K562 (cell line): Measurements from ENCODE around the gene DPPA2. TPM values are rescaled to one million over a fixed set of nuclear protein-coding genes. Genes with fewer than 3 reads are reported as not detected.

Experiments used
- ATAC-seq: fragments of 200-7000 bp; cut with Tn5 transposase; 3 replicates; pipeline ENCODE4 v1.9.1; 2020; ENCODE audit warnings: moderate library complexity
- BruUV-seq: library from RNA; stranded (reverse); fragments of 400-500 nt; replicated peaks from 2 replicates; lab custom pipeline; 2021; lab: Mats Ljungman, UMichigan
- CTCF ChIA-PET: fragments of 300-600 bp; formaldehyde crosslinking; extraction: SDS; loops from one replicate; lab custom pipeline; 2021; ENCODE audit warnings: low intra/inter-chr PET ratio; lab: Yijun Ruan, JAX
- POLR2A ChIA-PET: fragments of 300-600, 350-650 bp; sonication (Branson Sonifier 250); formaldehyde crosslinking; extraction: SDS; loops from one replicate; lab custom pipeline; 2021; ENCODE audit warnings: antibody characterized with exemption, inconsistent platforms; lab: Yijun Ruan, JAX
- DNase-seq, 4 experiments: peaks; one replicate each; pipeline versions ENCODE4 v3.0.0 to v3.0.0-alpha.2; 2011 to 2018; ENCODE audit warnings: low spot score in 3 of 4, mixed read lengths in 3 of 4; ENCODE audit errors: extremely low read depth in 1 of 4
- FAIRE-seq: peaks from 2 replicates; lab custom pipeline; 2011; peaks lifted over from hg19 to GRCh38; lab: Jason Lieb, UNC
- H2AFZ ChIP-seq: 2 replicates; pipeline ENCODE4 v1.6.0; 2011; ENCODE audit warnings: low read depth, low read length, control low read depth, inconsistent platforms
- H3K27ac ChIP-seq: fragments of 200-600 bp; 3 replicates; pipeline ENCODE4 v1.8.0; 2011; ENCODE audit warnings: low read depth, mild to moderate bottlenecking, control low read depth, inconsistent platforms, low read length, moderate library complexity, mixed read lengths; ENCODE audit errors: extremely low read depth
- H3K27me3 ChIP-seq, 2 experiments: fragments of 300-600 bp in 1 of 2; 2 replicates in 1 of 2; 3 replicates in 1 of 2; pipeline versions ENCODE4 v1.6.0 to v1.8.0; 2011; ENCODE audit warnings: inconsistent platforms in 2 of 2, low read length in 2 of 2, mild to moderate bottlenecking in 1 of 2, mixed read lengths in 1 of 2, moderate library complexity in 1 of 2; ENCODE audit not compliant: control insufficient read depth in 2 of 2, insufficient read depth in 2 of 2
- H3K36me3 ChIP-seq: fragments of 300-600 bp; 3 replicates; pipeline ENCODE4 v1.8.0; 2011; ENCODE audit warnings: mild to moderate bottlenecking, low read length, inconsistent platforms; ENCODE audit not compliant: control insufficient read depth, insufficient read depth
- H3K4me1 ChIP-seq, 2 experiments: fragments of 200-600 bp in 1 of 2; replicated peaks in 1 of 2; 2 replicates in 1 of 2; 3 replicates in 1 of 2; pipeline versions ENCODE4 v1.5.1 to v1.8.0; 2011; ENCODE audit warnings: inconsistent platforms in 2 of 2, low read length in 2 of 2, mild to moderate bottlenecking in 1 of 2, mixed read lengths in 1 of 2, moderate library complexity in 1 of 2; ENCODE audit not compliant: control insufficient read depth in 2 of 2, insufficient read depth in 2 of 2
- H3K4me2 ChIP-seq: 2 replicates; pipeline ENCODE4 v1.6.1; 2011; ENCODE audit warnings: low read length, control low read depth, inconsistent platforms, mixed read lengths; ENCODE audit not compliant: insufficient read depth
- H3K4me3 ChIP-seq: fragments of 200-600 bp; sonication (generic), shearing (Covaris generic); 2 replicates; pipeline ENCODE4 v1.5.1; 2016; ENCODE audit warnings: control low read depth, inconsistent platforms
- H3K79me2 ChIP-seq: fragments of 200-600 bp; 3 replicates; pipeline ENCODE4 v1.8.0; 2011; ENCODE audit warnings: low read length, inconsistent platforms; ENCODE audit not compliant: control insufficient read depth, insufficient read depth
- H3K9ac ChIP-seq, 2 experiments: 2 replicates each; pipeline versions ENCODE4 v1.6.0 to v1.6.1; 2011; ENCODE audit warnings: low read depth in 2 of 2, low read length in 2 of 2, control low read depth in 1 of 2, inconsistent platforms in 1 of 2, mild to moderate bottlenecking in 1 of 2, mixed read lengths in 1 of 2; ENCODE audit not compliant: insufficient read depth in 1 of 2
- H3K9me1 ChIP-seq: one replicate; pipeline ENCODE4 v1.6.0; 2011; ENCODE audit warnings: inconsistent platforms, mild to moderate bottlenecking, low read length, moderate library complexity; ENCODE audit not compliant: control insufficient read depth, insufficient read depth
- H3K9me3 ChIP-seq: replicated peaks from 2 replicates; pipeline ENCODE4 v1.5.1; 2011; ENCODE audit warnings: low read depth, low read length, inconsistent platforms; ENCODE audit not compliant: control insufficient read depth, insufficient read depth
- H4K20me1 ChIP-seq: replicated peaks from 2 replicates; pipeline ENCODE4 v1.6.1; 2011; ENCODE audit warnings: low read length, inconsistent platforms, mixed read lengths; ENCODE audit not compliant: control insufficient read depth, insufficient read depth
- ELF2 ChIP-seq: fragments of 250-450 bp; sonication (Bioruptor Pico); IDR thresholded peaks from 2 replicates; pipeline ENCODE4 v1.5.0; 2021; ENCODE audit warnings: mild to moderate bottlenecking
- ETV5 ChIP-seq: sonication (generic); formaldehyde crosslinking; IDR thresholded peaks from 2 replicates; pipeline ENCODE4 v1.4.0; 2020; ENCODE audit warnings: low read depth, mild to moderate bottlenecking, missing genetic modification reagents
- GTF2A2 ChIP-seq: IDR thresholded peaks from 2 replicates; pipeline ENCODE4 v1.6.1; 2016; ENCODE audit warnings: mild to moderate bottlenecking, missing genetic modification characterization, missing compliant biosample characterization
- HNRNPK ChIP-seq: fragments of 200-400 bp; formaldehyde crosslinking; IDR thresholded peaks from one replicate; pipeline ENCODE4 v1.6.1; 2018; ENCODE audit warnings: mild to moderate bottlenecking, low read depth, low read length; ENCODE audit not compliant: poor library complexity, severe bottlenecking
- JUNB ChIP-seq: fragments of 450-650 bp; formaldehyde crosslinking; conservative IDR thresholded peaks from 2 replicates; pipeline ENCODE4 v1.4.0; 2020; ENCODE audit warnings: mild to moderate bottlenecking
- KLF1 ChIP-seq: fragments of 450-650 bp; IDR thresholded peaks from 2 replicates; pipeline ENCODE4 v1.6.1; 2016; ENCODE audit warnings: missing genetic modification characterization, missing compliant biosample characterization
- MTA1 ChIP-seq: fragments of 450-650 bp; IDR thresholded peaks from 2 replicates; pipeline ENCODE4 v1.6.1; 2017; ENCODE audit warnings: borderline replicate concordance
- RFX5 ChIP-seq: IDR thresholded peaks from 2 replicates; pipeline ENCODE4 v1.6.1; 2011; ENCODE audit warnings: low read depth, mild to moderate bottlenecking, improper control_type of control experiment, low read length
- TFAM ChIP-seq: fragments of 250-450 bp; sonication (Bioruptor Pico); conservative IDR thresholded peaks from 2 replicates; pipeline ENCODE4 v1.5.0; 2021; ENCODE audit warnings: mild to moderate bottlenecking, moderate library complexity
- ZEB2 ChIP-seq: fragments of 450-650 bp; IDR thresholded peaks from 2 replicates; pipeline ENCODE4 v1.6.1; 2016
- ZNF143 ChIP-seq: sonication (generic); formaldehyde crosslinking; IDR thresholded peaks from 2 replicates; pipeline ENCODE4 v1.9.0; 2022; ENCODE audit warnings: mild to moderate bottlenecking, missing genetic modification reagents
- ZNF146 ChIP-seq: IDR thresholded peaks from one replicate; pipeline ENCODE4 v1.6.1; 2018; ENCODE audit warnings: missing compliant biosample characterization; ENCODE audit not compliant: unreplicated experiment
- WGBS: fragments of 100-300 bp; shearing (Covaris generic); methylation state at CpG from one replicate; pipeline ENCODE4 v1.1.6; 2016; ENCODE audit warnings: low coverage, mixed read lengths; ENCODE audit not compliant: insufficient coverage; ENCODE audit errors: missing lambda C conversion rate; 5-methylcytosine and 5-hydroxymethylcytosine counted together
- in situ Hi-C: fragments of 300-500 bp; cut with MboI; formaldehyde crosslinking; loops from 4 replicates; pipeline ENCODE4 v1.15.0; 2018; ENCODE audit warnings: inconsistent platforms, mixed read lengths
- intact Hi-C: fragments of 100-400 bp; cut with micrococcal nuclease; formaldehyde crosslinking; loops from 2 replicates; pipeline ENCODE4 v1.14.2; 2022
- polyA plus RNA-seq, 8 experiments: library from polyadenylated mRNA; depleted of rRNA in 4 of 8; stranded (reverse) in 5 of 8; unstranded in 3 of 8; fragments of >200 nt; fragmentation: Nextera tagmentation in 2 of 8; fragmentation: Illumina TruSeq in 1 of 8; extraction: Ambion mirVana in 2 of 8; extraction: Trizol in 1 of 8; gene quantifications; 2 replicates each; pipeline versions ENCODE4 v1.2.1 to v1.2.3, GENCODE V29; 2011 to 2014; ENCODE audit warnings: inconsistent platforms in 1 of 8, missing spikeins in 1 of 8
- total RNA-seq, 7 experiments: library from RNA; depleted of rRNA in 6 of 7; stranded (reverse); fragments of >200 nt in 6 of 7; fragmentation: Illumina TruSeq in 2 of 7; extraction: Trizol in 2 of 7; gene quantifications; 2 replicates each; pipeline versions ENCODE4 v1.2.1 to v1.2.3, GENCODE V29; 2011 to 2021; ENCODE audit warnings: low replicate concordance in 1 of 7
- TF ChIP-seq, protein P1 (sequence below): fragments of 200-800 bp; sonication (Bioruptor generic); IDR thresholded peaks from 2 replicates; pipeline ENCODE4 v1.6.1; 2017; ENCODE audit warnings: missing genetic modification characterization, missing compliant biosample characterization
- TF ChIP-seq, protein P2 (sequence below): fragments of 250-450 bp; sonication (Bioruptor Pico); IDR thresholded peaks from 2 replicates; pipeline ENCODE4 v1.4.0; 2020

The DPPA2 gene
- total and polyA plus RNA-seq, 9 of the 15 experiments (the other 6 are each of a cell fraction or from before 2014, with no cell fraction given): 0.04 TPM; not detected in 8

DNA sequence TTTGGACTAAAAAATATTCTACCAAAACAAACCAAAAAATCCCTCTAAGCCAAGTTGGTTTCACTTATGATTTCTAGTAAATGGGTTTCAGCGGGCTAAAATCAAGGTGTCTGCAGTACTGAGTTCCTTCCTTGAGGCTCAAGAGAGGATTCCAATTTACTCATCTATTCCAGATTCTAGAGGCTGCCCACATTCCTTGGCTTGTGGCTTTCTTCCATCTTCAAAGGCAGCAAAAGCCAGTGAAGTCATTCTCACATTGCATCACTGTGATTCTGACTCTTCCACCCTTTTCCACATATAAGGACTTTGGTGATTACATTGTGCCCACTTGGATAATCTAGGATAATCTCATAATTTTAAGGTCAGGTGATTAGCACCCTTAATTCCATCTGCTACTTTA is 48.1 kb downstream of the DPPA2 start:
- DNase-seq: no peak
- no peak for FAIRE-seq
- in situ Hi-C loops: no loop called here
- intact Hi-C loops: no loop called here
- ChIA-PET CTCF (no interaction called here), POLR2A (no interaction called here)
- H3K36me3 ChIP-seq: no peaks in the 10 kb centered on the region
- H3K9me1 ChIP-seq: no peaks in the 10 kb centered on the region
- no TSS peak for BruUV-seq
- no peak overlapping the region for H3K4me3 ChIP-seq
- H4K20me1 ChIP-seq: no peaks in the 10 kb centered on the region
- H3K4me1 ChIP-seq: no peaks in the 10 kb centered on the region
- no peak overlapping the region for H3K27ac ChIP-seq
- H3K27me3 ChIP-seq: no peaks in the 10 kb centered on the region
- ATAC-seq: no peak
- no peak overlapping the region for H3K9ac ChIP-seq
- H3K4me2 ChIP-seq: no peak overlapping the region
- TF ChIP-seq MTA1 (no peak), ZNF143 (no peak), RFX5 (no peak), ETV5 (CRISPR knock-in tag) (no peak), HNRNPK (no peak), TFAM (CRISPR knock-in tag) (no peak), ZNF146 (no peak), GTF2A2 (tag) (no peak), KLF1 (no peak), ZEB2 (no peak), JUNB (CRISPR knock-in tag) (no peak), ELF2 (no peak)
- TF ChIP-seq, protein P1, sequence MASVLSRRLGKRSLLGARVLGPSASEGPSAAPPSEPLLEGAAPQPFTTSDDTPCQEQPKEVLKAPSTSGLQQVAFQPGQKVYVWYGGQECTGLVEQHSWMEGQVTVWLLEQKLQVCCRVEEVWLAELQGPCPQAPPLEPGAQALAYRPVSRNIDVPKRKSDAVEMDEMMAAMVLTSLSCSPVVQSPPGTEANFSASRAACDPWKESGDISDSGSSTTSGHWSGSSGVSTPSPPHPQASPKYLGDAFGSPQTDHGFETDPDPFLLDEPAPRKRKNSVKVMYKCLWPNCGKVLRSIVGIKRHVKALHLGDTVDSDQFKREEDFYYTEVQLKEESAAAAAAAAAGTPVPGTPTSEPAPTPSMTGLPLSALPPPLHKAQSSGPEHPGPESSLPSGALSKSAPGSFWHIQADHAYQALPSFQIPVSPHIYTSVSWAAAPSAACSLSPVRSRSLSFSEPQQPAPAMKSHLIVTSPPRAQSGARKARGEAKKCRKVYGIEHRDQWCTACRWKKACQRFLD (CRISPR knock-in tag): no peak
- TF ChIP-seq, protein P2, sequence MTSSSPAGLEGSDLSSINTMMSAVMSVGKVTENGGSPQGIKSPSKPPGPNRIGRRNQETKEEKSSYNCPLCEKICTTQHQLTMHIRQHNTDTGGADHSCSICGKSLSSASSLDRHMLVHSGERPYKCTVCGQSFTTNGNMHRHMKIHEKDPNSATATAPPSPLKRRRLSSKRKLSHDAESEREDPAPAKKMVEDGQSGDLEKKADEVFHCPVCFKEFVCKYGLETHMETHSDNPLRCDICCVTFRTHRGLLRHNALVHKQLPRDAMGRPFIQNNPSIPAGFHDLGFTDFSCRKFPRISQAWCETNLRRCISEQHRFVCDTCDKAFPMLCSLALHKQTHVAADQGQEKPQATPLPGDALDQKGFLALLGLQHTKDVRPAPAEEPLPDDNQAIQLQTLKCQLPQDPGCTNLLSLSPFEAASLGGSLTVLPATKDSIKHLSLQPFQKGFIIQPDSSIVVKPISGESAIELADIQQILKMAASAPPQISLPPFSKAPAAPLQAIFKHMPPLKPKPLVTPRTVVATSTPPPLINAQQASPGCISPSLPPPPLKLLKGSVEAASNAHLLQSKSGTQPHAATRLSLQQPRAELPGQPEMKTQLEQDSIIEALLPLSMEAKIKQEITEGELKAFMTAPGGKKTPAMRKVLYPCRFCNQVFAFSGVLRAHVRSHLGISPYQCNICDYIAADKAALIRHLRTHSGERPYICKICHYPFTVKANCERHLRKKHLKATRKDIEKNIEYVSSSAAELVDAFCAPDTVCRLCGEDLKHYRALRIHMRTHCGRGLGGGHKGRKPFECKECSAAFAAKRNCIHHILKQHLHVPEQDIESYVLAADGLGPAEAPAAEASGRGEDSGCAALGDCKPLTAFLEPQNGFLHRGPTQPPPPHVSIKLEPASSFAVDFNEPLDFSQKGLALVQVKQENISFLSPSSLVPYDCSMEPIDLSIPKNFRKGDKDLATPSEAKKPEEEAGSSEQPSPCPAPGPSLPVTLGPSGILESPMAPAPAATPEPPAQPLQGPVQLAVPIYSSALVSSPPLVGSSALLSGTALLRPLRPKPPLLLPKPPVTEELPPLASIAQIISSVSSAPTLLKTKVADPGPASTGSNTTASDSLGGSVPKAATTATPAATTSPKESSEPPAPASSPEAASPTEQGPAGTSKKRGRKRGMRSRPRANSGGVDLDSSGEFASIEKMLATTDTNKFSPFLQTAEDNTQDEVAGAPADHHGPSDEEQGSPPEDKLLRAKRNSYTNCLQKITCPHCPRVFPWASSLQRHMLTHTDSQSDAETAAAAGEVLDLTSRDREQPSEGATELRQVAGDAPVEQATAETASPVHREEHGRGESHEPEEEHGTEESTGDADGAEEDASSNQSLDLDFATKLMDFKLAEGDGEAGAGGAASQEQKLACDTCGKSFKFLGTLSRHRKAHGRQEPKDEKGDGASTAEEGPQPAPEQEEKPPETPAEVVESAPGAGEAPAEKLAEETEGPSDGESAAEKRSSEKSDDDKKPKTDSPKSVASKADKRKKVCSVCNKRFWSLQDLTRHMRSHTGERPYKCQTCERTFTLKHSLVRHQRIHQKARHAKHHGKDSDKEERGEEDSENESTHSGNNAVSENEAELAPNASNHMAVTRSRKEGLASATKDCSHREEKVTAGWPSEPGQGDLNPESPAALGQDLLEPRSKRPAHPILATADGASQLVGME (CRISPR knock-in tag): no peak
- no peaks in the 10 kb centered on the region for H3K9me3 ChIP-seq
- no peaks in the 10 kb centered on the region for H3K79me2 ChIP-seq
- WGBS: 0% methylated on average over 1 of the region's 1 CpG
- H2AFZ ChIP-seq: no peak overlapping the region
